GM12873 (cell line): ENCODE results near the gene UNC13C.

Experiments used
- TF ChIP-seq, protein P1 (sequence below): IDR thresholded peaks from 2 replicates; pipeline ENCODE4 v1.5.1; 2012; ENCODE audit warnings: low read depth, mild to moderate bottlenecking, moderate library complexity, low read length, control low read depth; ENCODE audit not compliant: insufficient read depth; ENCODE audit errors: missing control alignments

The UNC13C gene

DNA sequence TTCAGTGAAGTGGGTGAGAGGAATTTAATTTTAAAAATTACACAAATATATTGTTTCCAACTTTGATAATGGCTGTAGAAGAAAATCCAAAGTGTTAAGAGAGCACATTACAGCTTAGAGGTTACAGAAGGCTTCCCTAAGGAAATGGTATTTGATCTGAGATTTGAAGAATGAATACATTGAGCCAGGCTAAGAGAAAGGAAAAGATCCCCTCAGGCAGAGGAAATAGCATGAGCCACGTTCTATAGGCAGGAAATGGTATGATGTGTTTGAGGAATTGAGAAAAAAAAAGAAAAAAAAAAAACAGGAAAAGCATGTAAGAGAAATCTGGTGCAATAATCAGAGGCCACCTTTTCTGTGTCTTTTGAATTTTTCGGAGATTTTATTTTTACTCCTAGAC lies 48.6 kb downstream of the UNC13C start:
- TF ChIP-seq, protein P1, sequence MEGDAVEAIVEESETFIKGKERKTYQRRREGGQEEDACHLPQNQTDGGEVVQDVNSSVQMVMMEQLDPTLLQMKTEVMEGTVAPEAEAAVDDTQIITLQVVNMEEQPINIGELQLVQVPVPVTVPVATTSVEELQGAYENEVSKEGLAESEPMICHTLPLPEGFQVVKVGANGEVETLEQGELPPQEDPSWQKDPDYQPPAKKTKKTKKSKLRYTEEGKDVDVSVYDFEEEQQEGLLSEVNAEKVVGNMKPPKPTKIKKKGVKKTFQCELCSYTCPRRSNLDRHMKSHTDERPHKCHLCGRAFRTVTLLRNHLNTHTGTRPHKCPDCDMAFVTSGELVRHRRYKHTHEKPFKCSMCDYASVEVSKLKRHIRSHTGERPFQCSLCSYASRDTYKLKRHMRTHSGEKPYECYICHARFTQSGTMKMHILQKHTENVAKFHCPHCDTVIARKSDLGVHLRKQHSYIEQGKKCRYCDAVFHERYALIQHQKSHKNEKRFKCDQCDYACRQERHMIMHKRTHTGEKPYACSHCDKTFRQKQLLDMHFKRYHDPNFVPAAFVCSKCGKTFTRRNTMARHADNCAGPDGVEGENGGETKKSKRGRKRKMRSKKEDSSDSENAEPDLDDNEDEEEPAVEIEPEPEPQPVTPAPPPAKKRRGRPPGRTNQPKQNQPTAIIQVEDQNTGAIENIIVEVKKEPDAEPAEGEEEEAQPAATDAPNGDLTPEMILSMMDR = no peak

DNA sequence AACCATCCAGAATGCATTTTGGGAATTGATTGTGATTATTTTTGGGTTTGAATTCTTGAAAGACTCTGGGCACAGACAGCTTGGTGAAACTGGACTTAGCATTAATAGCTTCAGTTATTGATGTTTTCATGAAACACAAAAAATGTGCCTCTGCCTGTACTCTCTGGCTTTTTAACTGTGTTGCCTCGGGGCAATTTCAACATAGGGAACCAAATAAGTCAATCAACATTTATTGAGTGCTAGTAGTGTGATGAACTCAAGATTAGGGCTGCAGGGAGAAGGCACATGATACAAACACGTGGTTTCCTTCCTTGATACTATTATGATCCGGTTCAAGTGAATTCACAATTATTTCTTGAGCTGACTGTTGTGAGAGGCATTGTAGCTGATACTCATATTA lies 50.8 kb downstream of the UNC13C start:
- TF ChIP-seq, protein P1 = no peak

DNA sequence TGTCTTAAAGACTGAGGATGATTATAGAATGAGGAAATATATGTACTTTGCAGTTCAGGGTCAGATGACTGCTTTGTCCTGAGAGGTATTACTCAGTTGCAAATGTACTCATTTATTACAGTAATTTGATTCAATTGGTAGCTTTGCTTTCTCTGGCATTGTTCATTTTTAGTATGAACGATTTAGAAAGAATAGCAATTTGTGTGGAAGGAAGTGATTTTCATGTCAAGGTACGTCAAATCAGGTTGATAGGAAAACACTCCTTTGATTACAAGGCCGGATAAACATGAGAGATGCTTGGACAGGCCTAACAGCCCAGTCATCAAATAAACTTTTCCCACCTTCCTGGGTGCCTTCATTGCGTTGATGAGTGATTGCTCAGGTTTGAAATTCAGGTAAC lies 53.8 kb downstream of the UNC13C start:
- TF ChIP-seq, protein P1 = no peak

DNA sequence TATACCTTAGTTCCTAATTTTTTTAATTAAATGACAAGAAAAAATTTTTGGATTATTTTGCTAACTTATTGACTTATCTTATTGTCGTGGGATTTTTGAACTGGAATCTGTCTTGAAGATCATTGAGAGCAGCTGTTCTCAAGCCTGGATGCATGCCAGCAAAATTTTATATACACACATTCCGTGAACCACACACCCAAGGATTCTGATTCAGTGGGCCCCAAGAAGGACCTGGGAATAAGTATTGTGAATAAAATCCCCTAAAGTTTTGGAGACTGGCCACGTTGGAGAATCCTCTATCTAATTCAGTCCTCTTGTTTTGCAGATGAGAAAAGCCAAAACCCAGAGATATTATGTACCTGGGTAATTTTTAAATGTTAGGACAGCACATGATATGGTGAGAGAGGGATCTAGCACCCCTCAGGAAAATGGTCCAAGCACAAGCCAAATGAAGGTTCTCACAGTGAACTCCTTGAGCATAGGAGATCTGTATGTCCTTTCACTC lies 55.2 kb downstream of the UNC13C start:
- TF ChIP-seq, protein P1 = no peak

DNA sequence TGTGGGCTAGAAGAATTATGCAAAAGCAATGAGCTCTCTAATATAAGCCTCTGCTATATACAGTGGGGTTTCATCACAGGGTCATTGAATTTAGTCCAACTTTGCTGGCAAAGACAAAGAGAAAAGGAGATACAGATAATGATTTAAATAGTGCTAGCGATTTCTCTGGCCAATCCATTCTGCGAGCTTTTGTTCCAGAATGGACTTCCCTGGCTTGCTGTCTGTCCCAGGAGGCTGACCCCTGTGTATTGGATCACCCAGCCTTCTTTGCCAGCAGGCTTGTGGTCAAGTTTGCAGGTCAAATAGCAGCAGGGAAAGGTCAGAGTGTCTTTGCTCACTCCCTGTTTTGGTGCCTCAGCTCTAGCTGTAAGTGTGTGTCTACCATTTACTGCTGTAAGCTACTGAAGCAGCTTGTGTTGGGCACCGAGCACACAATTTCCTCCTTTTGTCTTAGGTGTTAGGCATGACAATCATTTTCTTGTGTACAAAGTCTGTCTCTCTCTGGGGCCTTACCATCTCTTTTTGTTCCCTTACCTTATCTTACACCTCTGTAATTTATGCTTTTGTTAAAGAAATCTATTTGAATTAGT lies 55.7 kb downstream of the UNC13C start:
- TF ChIP-seq, protein P1 = no peak

DNA sequence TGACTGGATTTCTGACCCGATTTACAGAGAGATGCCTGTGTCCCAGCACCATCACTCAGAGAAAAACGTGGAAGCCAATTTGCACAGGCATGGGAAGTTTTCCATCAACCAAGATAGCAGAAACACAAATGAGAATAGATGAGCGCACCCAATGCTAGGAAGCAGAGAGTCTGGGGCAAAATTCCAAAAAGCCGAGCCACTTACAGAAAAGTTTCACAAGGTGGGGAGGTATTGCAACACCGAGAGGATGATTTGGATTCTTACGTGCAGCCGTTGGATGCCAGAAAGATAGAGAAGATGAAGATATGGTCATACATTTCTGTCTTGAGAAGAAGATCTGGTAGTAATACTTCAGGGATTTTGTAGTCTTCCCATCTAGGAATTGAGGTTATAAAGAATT lies 57.4 kb downstream of the UNC13C start:
- TF ChIP-seq, protein P1 = no peak

DNA sequence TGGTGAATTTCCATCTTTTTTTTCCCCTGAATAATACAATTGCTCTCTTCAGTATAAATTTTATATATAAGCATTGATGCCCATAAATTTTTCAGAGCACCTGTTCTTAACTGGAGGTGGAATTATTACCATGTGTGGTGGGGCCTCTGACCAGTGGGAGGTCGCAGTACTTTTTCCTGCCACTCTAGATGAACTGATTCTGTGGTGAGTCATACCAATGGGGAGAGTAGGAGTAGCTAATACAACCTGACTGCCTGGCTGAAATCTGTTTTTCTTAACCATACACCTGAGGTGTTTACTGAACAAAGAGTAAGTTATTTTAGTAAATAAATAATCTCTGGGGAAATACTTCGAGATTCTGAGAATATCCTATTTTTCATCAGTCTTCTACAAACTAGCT lies 67.2 kb downstream of the UNC13C start:
- TF ChIP-seq, protein P1 = no peak
